T-cell (primary cell): ENCODE measurements around the gene TFB1M. TPM values are rescaled to one million over a fixed set of nuclear protein-coding genes. Genes with fewer than 3 reads are reported as not detected.

Source experiments
- ATAC-seq, 4 experiments: fragments of 200-7000 bp in 3 of 4; fragments of 150-1000 bp in 1 of 4; cut with Tn5 transposase; replicated peaks in 1 of 4; 1 replicate in 3 of 4; 2 replicates in 1 of 4; pipeline ENCODE4 v1.10.0; 2021; ENCODE audit warnings: moderate library complexity in 3 of 4, mild to moderate bottlenecking in 2 of 4, moderate number of reproducible peaks in 1 of 4
- CTCF ChIA-PET, 2 donors: fragments of 300-600 bp; sonication (Branson Sonifier 250); formaldehyde crosslinking; loops; one replicate each; lab custom pipeline; 2022; ENCODE audit warnings: antibody characterized with exemption in 2 of 2; lab: Charles Lee
- POLR2A ChIA-PET, 2 donors: fragments of 300-600 bp; sonication (Branson Sonifier 250); formaldehyde crosslinking; loops; one replicate each; lab custom pipeline; 2022; ENCODE audit warnings: antibody characterized with exemption in 2 of 2; lab: Charles Lee
- DNase-seq, 35 experiments: peaks; one replicate each; pipeline versions ENCODE4 v3.0.0 to v3.0.0-alpha.2; 2013 to 2023
- H3K27ac ChIP-seq: one replicate; pipeline ENCODE4 v1.5.1; 2013; ENCODE audit warnings: low read length
- H3K27me3 ChIP-seq, 2 experiments: replicated peaks in 1 of 2; 1 replicate in 1 of 2; 2 replicates in 1 of 2; pipeline versions ENCODE4 v1.6.1 to v1.7.0; 2013; ENCODE audit warnings: low read length in 1 of 2, mixed read lengths in 1 of 2; ENCODE audit not compliant: control insufficient read depth in 2 of 2, insufficient read depth in 2 of 2; ENCODE audit errors: extremely low read depth in 1 of 2
- H3K36me3 ChIP-seq, 2 donors: 1 replicate in 1 of 2; 2 replicates in 1 of 2; pipeline versions ENCODE4 v1.6.1 to v1.7.0; 2013; ENCODE audit warnings: low read length in 1 of 2; ENCODE audit not compliant: control insufficient read depth in 2 of 2, insufficient read depth in 1 of 2; ENCODE audit errors: extremely low read depth in 1 of 2
- H3K4me1 ChIP-seq, 2 experiments: 1 replicate in 1 of 2; 2 replicates in 1 of 2; pipeline versions ENCODE4 v1.6.1 to v1.7.0; 2013; ENCODE audit warnings: low read length in 2 of 2, mixed read lengths in 1 of 2; ENCODE audit not compliant: insufficient read depth in 2 of 2, control insufficient read depth in 1 of 2; ENCODE audit errors: extremely low read depth in 1 of 2
- H3K4me3 ChIP-seq, 2 donors: 1 replicate in 1 of 2; 2 replicates in 1 of 2; pipeline versions ENCODE4 v1.5.1 to v1.7.0; 2013; ENCODE audit warnings: mild to moderate bottlenecking in 2 of 2, low read length in 1 of 2, moderate library complexity in 1 of 2; ENCODE audit not compliant: control insufficient read depth in 1 of 2; ENCODE audit errors: extremely low read depth in 1 of 2
- H3K9me3 ChIP-seq: 2 replicates; pipeline ENCODE4 v1.7.0; 2013
- H3K27ac Mint-ChIP-seq, 2 donors: one replicate each; pipeline ENCODE4 v1.8.0; 2020 to 2021; ENCODE audit warnings: mild to moderate bottlenecking in 2 of 2, mixed read lengths in 2 of 2
- H3K27me3 Mint-ChIP-seq, 2 donors: one replicate each; pipeline ENCODE4 v1.8.0; 2021 to 2022; ENCODE audit warnings: mixed read lengths in 2 of 2
- H3K36me3 Mint-ChIP-seq: one replicate; pipeline ENCODE4 v1.8.0; 2021; ENCODE audit warnings: mixed read lengths
- H3K4me1 Mint-ChIP-seq, 3 donors: one replicate each; pipeline ENCODE4 v1.8.0; 2020 to 2022; ENCODE audit warnings: mixed read lengths in 3 of 3, mild to moderate bottlenecking in 1 of 3
- H3K4me3 Mint-ChIP-seq, 3 donors: one replicate each; pipeline ENCODE4 v1.8.0; 2020 to 2022; ENCODE audit warnings: mild to moderate bottlenecking in 3 of 3, mixed read lengths in 3 of 3, moderate library complexity in 3 of 3
- H3K9me3 Mint-ChIP-seq, 3 donors: one replicate each; pipeline ENCODE4 v1.8.0; 2020 to 2022; ENCODE audit warnings: mixed read lengths in 3 of 3
- WGBS: methylation state at CpG from one replicate; pipeline ENCODE4 v1.1.5; 2013; ENCODE audit warnings: missing lambda C conversion rate; ENCODE audit not compliant: insufficient coverage; 5-methylcytosine and 5-hydroxymethylcytosine counted together
- total RNA-seq, 35 experiments: library from RNA in 6 of 35; stranded (reverse) in 6 of 35; fragments of 120-200 nt in 1 of 35; gene quantifications; one replicate each; pipeline versions ENCODE4 v1.2.1 to v1.2.4 and lab custom pipeline; 2013 to 2026

Gene TFB1M
- total RNA-seq, 5 donors from 2014 or later (not counting 1 experiment from before 2014, with no cell fraction given), result 19.9 to 31.1 (median 26.8) TPM

DNA sequence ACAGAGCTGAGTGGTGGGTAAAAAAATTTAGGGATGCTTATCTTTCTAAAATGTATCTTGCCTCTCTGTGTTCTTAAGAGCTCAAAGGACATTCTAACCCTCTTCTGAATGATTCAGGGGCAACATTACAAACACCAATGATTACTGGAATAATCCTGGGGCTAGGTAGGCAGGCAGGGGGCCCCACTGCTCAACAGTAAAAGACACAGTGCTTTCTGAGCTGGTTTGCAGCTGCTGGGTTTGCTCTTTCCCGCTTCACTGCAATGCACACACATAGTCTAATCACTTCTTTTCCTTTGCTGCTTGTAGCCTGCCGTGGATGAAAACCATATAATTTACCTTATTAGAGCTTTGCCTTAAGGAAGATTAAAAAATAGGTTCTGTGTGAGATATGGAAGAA is 26.5 kb downstream of the TFB1M start:
- DNase-seq (no peak), ATAC-seq (no peak)
- Mint-ChIP-seq H3K4me3 (no peak overlapping the region), H3K27me3 (no peaks in the 10 kb centered on the region), H3K36me3 (peaks cover 64% of the 10 kb centered on the region), H3K4me1 (peaks cover 8 to 17% (median 16%) of the 10 kb centered on the region in 3 donors), H3K9me3 (no peaks in the 10 kb centered on the region), H3K27ac (no peak overlapping the region)
- no peaks in the 10 kb centered on the region for H3K27me3 ChIP-seq
- H3K27ac ChIP-seq, result no peak overlapping the region
- WGBS, result no CpG with 5 or more reads among the region's 2 CpGs
- H3K36me3 ChIP-seq, result peaks cover 0 to 40% of the 10 kb centered on the region in 2 donors
- no peak overlapping the region for H3K4me3 ChIP-seq
- POLR2A ChIA-PET, result no interaction called here
- no peaks in the 10 kb centered on the region for H3K9me3 ChIP-seq
- CTCF ChIA-PET, result interaction anchor here in 1 of 2 donors (0.6 kb wide), 1 partner anchor 165 kb away, joined by 4 read pairs; no protein-coding TSS in a partner anchor
- no peaks in the 10 kb centered on the region for H3K4me1 ChIP-seq

DNA sequence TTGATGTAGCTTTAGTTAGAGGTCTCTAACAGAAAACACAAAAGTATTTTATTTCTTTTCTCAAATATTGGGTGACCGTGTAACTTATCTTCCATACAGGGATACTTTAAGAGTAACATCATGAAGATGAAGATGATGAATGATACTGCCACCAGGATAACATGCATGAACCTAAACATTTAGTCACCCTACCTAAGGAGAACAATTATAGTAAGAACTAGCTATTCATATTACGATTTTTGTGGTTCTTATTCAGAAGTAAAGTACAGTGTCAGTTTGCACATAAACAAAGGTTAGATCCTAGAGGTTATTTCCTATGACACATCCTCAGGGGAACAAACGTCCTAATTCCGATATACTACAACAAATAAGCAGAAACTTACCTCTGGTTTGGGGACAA is 29.5 kb downstream of the TFB1M start:
- no peak overlapping the region for H3K27ac Mint-ChIP-seq
- no peaks in the 10 kb centered on the region for H3K9me3 ChIP-seq
- H3K4me3 ChIP-seq, result no peak overlapping the region
- H3K36me3 ChIP-seq, result peaks cover 0 to 33% of the 10 kb centered on the region in 2 donors
- WGBS, result no CpG with 5 or more reads among the region's 4 CpGs
- peaks cover 57% of the 10 kb centered on the region for H3K36me3 Mint-ChIP-seq
- H3K27ac ChIP-seq, result no peak overlapping the region
- DNase-seq, result no peak
- no peaks in the 10 kb centered on the region for H3K27me3 Mint-ChIP-seq
- ChIA-PET CTCF (no interaction called here), POLR2A (no interaction called here)
- no peaks in the 10 kb centered on the region for H3K4me1 ChIP-seq
- ATAC-seq, result no peak
- H3K4me3 Mint-ChIP-seq, result no peak overlapping the region
- H3K4me1 Mint-ChIP-seq, result peaks cover 8 to 15% (median 9%) of the 10 kb centered on the region in 3 donors
- no peaks in the 10 kb centered on the region for H3K9me3 Mint-ChIP-seq
- H3K27me3 ChIP-seq, result no peaks in the 10 kb centered on the region

DNA sequence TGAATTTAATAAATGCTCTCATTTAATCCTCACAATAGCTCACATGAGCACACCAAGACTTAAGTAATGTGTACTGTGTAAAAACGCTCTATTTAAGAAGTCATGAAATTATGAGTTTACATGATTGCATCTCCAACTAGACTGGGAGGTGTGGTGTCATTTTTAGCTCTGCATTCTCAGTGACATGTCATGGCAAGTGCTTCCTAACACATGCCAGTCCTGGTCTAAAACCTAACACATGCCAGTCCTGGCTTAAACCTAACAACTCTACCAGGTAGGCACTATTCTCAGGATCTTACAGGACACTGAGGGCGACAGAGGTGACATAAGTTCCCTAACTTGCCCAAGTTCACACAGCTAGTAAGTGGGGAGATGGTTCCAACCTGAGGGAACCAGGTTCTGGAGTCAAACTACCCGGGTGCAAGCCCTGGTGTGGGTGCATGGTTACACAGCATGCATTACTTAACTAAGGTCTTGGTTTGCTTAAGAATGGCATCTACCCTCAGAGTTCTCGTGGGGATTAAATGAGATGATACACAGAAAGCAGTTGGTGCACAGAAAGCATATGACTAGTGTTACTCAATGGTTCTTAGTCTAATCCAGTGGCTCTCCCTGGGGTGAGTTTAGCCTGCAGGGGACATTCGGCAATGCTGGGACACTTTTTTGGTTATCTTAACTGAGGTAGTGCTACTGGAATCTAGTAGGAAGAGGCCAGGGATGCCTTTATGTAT is 35.8 kb downstream of the TFB1M start:
- Mint-ChIP-seq H3K36me3 (peaks cover 51% of the 10 kb centered on the region), H3K27me3 (no peaks in the 10 kb centered on the region), H3K4me1 (peaks cover 12 to 25% (median 12%) of the 10 kb centered on the region in 3 donors), H3K9me3 (no peaks in the 10 kb centered on the region), H3K27ac (peak overlapping the region in 1 of 2 donors; percentile 34), H3K4me3 (no peak overlapping the region)
- ATAC-seq (no peak), DNase-seq (no peak)
- Histone ChIP-seq H3K4me3 (no peak overlapping the region), H3K27ac (no peak overlapping the region), H3K9me3 (no peaks in the 10 kb centered on the region), H3K4me1 (no peaks in the 10 kb centered on the region), H3K36me3 (peaks cover 7 to 42% of the 10 kb centered on the region in 2 donors), H3K27me3 (no peaks in the 10 kb centered on the region)
- POLR2A ChIA-PET, result no interaction called here
- WGBS, result 85% methylated on average over 2 of the region's 5 CpGs
- CTCF ChIA-PET, result interaction anchor here in 1 of 2 donors (0.6 kb wide), 1 partner anchor 9 kb away, joined by 3 read pairs; no protein-coding TSS in a partner anchor

DNA sequence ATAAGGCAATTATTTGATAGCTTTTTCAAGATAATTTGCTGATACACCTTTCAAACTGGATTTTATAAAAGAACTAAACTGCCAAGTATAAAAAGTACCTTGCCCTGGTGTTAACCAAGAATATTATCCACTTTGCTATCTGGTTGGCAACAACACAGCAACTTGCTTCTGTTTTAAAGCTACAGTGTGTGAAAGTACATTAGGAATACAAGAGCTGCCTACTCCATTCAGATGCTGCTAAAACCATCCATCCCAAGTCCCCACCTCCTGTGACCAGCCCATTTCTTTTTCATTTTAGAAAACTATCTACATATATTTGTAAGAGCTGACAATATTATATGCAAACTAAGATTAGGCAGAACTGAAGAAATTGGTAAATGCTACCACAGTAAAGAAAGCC is 37.6 kb downstream of the TFB1M start:
- H3K27ac Mint-ChIP-seq, result peak overlapping the region in 1 of 2 donors; percentile 17
- H3K27ac ChIP-seq, result no peak overlapping the region

DNA sequence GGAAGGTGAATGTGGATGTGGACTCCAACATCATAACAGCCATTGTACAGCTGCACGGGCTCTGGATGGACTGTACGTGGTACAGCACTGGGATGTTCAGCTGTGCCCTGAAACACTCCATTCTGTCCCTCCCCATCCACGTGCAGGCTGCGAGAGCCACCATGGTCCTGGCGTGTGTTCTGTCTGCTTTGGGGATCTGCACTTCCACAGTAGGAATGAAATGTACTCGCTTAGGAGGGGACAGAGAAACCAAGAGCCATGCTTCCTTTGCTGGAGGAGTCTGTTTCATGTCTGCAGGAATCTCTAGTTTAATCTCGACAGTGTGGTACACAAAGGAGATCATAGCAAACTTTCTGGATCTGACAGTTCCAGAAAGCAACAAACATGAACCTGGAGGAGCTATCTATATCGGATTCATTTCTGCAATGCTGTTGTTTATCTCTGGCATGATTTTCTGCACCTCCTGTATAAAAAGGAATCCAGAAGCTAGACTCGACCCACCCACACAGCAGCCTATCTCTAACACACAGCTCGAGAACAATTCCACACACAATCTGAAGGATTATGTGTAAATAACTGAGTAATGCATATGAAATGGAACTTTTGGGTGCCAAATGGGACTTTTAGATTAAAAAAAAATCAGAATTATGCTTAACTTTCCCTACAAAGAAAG is 38.3 kb downstream of the TFB1M start:
- Mint-ChIP-seq H3K27ac (peak overlapping the region in 1 of 2 donors; percentile 11), H3K9me3 (no peaks in the 10 kb centered on the region), H3K4me1 (peaks cover 14 to 31% (median 16%) of the 10 kb centered on the region in 3 donors), H3K36me3 (peaks cover 55% of the 10 kb centered on the region), H3K4me3 (no peak overlapping the region), H3K27me3 (no peaks in the 10 kb centered on the region)
- no peak for DNase-seq
- no peak overlapping the region for H3K27ac ChIP-seq
- H3K9me3 ChIP-seq, result no peaks in the 10 kb centered on the region
- no peak for ATAC-seq
- H3K36me3 ChIP-seq, result peaks cover 7 to 44% of the 10 kb centered on the region in 2 donors
- H3K4me3 ChIP-seq, result no peak overlapping the region
- H3K27me3 ChIP-seq, result no peaks in the 10 kb centered on the region
- 96% methylated on average over 7 of the region's 10 CpGs for WGBS
- no peaks in the 10 kb centered on the region for H3K4me1 ChIP-seq
- ChIA-PET POLR2A (interaction anchor here in 1 of 2 donors (0.6 kb wide), 1 partner anchor 1166 kb away, joined by 3 read pairs; no protein-coding TSS in a partner anchor), CTCF (interaction anchor here (0.6 to 1.6 kb wide), 2 partner anchors 99 to 352 kb away, joined by 3 read pairs; no protein-coding TSS in a partner anchor)

More for the DNA sequence above, 37.6 kb downstream of the TFB1M start:
- no peaks in the 10 kb centered on the region for H3K4me1 ChIP-seq
- Mint-ChIP-seq H3K27me3 (no peaks in the 10 kb centered on the region), H3K4me3 (no peak overlapping the region), H3K36me3 (peaks cover 55% of the 10 kb centered on the region), H3K4me1 (peaks cover 14 to 31% (median 16%) of the 10 kb centered on the region in 3 donors), H3K9me3 (no peaks in the 10 kb centered on the region)
- ATAC-seq, result no peak
- H3K27me3 ChIP-seq, result no peaks in the 10 kb centered on the region
- CTCF ChIA-PET, result interaction anchor here (0.6 to 1.6 kb wide), 4 partner anchors 25 to 352 kb away, joined by 3 read pairs; no protein-coding TSS in a partner anchor
- POLR2A ChIA-PET, result no interaction called here
- no peak for DNase-seq
- no peak overlapping the region for H3K4me3 ChIP-seq
- no peaks in the 10 kb centered on the region for H3K9me3 ChIP-seq
- H3K36me3 ChIP-seq, result peaks cover 7 to 43% of the 10 kb centered on the region in 2 donors

DNA sequence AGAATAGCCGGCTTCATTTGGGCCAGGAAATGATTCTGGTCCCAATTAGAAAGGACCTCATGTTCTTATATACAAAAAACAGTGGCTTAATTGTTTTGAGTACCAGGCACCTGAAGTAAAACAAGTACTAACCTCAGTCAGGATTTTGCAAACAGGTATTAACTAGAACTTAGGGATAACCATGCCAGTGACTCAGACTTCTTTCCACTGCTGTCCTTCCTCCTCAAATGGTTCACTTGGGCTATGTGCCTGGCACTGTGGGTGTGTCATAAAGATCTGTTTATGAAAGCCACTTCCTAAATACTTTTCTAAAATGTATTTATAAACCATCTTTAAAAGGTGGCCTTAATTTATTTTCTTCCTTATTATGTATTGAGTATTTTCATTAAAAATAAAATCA is 39.8 kb downstream of the TFB1M start:
- Mint-ChIP-seq H3K27ac (no peak overlapping the region), H3K4me3 (no peak overlapping the region), H3K36me3 (peaks cover 51% of the 10 kb centered on the region), H3K27me3 (no peaks in the 10 kb centered on the region), H3K9me3 (no peaks in the 10 kb centered on the region), H3K4me1 (peaks cover 16 to 29% (median 20%) of the 10 kb centered on the region in 3 donors)
- no peaks in the 10 kb centered on the region for H3K9me3 ChIP-seq
- H3K36me3 ChIP-seq, result peaks cover 7 to 45% of the 10 kb centered on the region in 2 donors
- ChIA-PET POLR2A (no interaction called here), CTCF (no interaction called here)
- ATAC-seq, result no peak
- H3K27ac ChIP-seq, result no peak overlapping the region
- no CpG with 5 or more reads among the region's 1 CpG for WGBS
- H3K4me1 ChIP-seq, result no peaks in the 10 kb centered on the region
- no peaks in the 10 kb centered on the region for H3K27me3 ChIP-seq
- no peak for DNase-seq
- no peak overlapping the region for H3K4me3 ChIP-seq
